ENCODE measurements around the gene FAM89B. TPM values are rescaled to one million over a fixed set of nuclear protein-coding genes. Genes with fewer than 3 reads are reported as not detected.

The FAM89B gene
- total RNA-seq, 4 donors from 2014 or later, result 40.8 to 55.3 (median 44.6) TPM

- Histone ChIP-seq H3K27ac (peak overlapping the region; percentile 75 to 93 (median 88)), H3K9me3 (no peaks in the 10 kb centered on the region), H3K4me3 (peak overlapping the region; percentile 35 to 62 (median 56)), H3K4me1 (peaks cover 0 to 52% (median 23%) of the 10 kb centered on the region in 4 donors), H3K27me3 (no peaks in the 10 kb centered on the region), H3K36me3 (peaks cover 0 to 73% (median 7%) of the 10 kb centered on the region in 3 donors)
- DNase-seq (ENCODE audit: low spot score in 2 of 2), result peak; percentile 87 to 92
- TF ChIP-seq CTCF (IDR thresholded peaks at IDR 0.05) (peak; percentile 78 to 98 (median 86)), EP300 (IDR thresholded peaks at IDR 0.05) (peak; percentile 73 to 79), POLR2A (IDR thresholded peaks at IDR 0.05) (peak in 1 of 2 donors; percentile 61)
- 0 to 1% methylated on average over 19 to 34 of the region's 78 CpGs for WGBS, 2 donors
Measured at GRCh38 chr11:65540290-65541092, 31.8 kb upstream of the FAM89B start.

DNA sequence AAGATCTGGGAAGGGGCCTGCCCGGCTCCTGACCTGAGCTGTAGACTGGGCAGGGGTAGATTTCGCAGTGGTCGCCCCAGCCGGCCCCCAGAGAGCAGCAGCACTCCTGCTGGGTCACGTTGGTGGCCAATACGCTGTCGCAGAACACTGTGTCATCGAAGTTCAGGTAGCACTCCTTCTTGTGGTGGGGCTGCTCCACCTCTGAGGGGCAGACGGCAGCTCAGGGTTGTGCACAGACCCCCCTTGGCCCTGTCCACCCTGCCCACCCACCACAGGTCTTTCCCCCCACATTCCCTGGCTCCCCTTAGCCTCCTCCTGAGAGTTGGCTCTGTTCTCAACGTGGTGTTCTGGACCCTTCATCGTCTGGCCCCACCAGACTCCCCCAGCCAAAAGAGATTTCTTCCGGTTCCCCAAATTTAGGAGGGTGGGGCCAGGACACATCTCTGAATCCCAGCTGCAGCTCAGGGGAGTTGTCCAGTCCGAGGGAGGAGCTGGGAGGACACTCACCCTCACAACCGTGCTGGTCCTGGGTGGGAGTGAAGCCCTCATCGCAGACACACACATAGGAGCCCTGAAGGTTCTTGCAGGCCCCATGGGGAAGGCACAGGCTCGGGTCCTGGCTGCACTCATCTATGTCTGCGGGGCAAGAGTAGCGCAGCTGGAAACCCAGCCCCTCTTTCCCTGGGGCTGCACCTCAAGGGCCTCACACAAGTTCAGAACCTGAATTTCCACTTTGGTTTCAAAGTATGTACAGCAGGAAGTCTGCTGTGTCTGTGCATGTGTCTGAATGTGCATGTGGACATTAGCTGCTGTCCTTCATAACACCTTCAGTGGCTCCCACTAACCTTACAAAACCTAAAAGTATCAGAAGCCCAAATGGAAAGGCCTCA lies 31.0 kb upstream of the FAM89B start:
- Histone ChIP-seq H3K4me1 (peaks cover 0 to 54% (median 24%) of the 10 kb centered on the region in 4 donors), H3K27ac (peak overlapping the region; percentile 75 to 93 (median 88)), H3K9me3 (no peaks in the 10 kb centered on the region), H3K27me3 (no peaks in the 10 kb centered on the region), H3K36me3 (peaks cover 0 to 73% (median 7%) of the 10 kb centered on the region in 3 donors), H3K4me3 (peak overlapping the region; percentile 35 to 62 (median 56))
- 35 to 61% methylated on average over 5 to 10 of the region's 18 CpGs for WGBS, 2 donors
- no peak for TF ChIP-seq POLR2A (IDR thresholded peaks at IDR 0.05)
- peak in 2 of 5 experiments; percentile 49 to 56 for TF ChIP-seq CTCF (IDR thresholded peaks at IDR 0.05)
- DNase-seq (ENCODE audit: low spot score in 2 of 2), result no peak

GRCh38 chr11:65542738-65543390 lies 29.5 kb upstream of the FAM89B start:
- DNase-seq (ENCODE audit: low spot score in 2 of 2), result no peak
- Histone ChIP-seq H3K36me3 (peaks cover 0 to 73% (median 7%) of the 10 kb centered on the region in 3 donors), H3K9me3 (no peaks in the 10 kb centered on the region), H3K4me3 (no peak overlapping the region), H3K27ac (no peak overlapping the region), H3K27me3 (no peaks in the 10 kb centered on the region), H3K4me1 (peaks cover 0 to 55% (median 31%) of the 10 kb centered on the region in 4 donors)
- 83 to 90% methylated on average over 3 of the region's 3 CpGs for WGBS, 2 donors
- TF ChIP-seq EP300 (IDR thresholded peaks at IDR 0.05), result no peak
- TF ChIP-seq POLR2A (IDR thresholded peaks at IDR 0.05), result no peak
- no peak for TF ChIP-seq CTCF (IDR thresholded peaks at IDR 0.05)

- Histone ChIP-seq H3K36me3 (peaks cover 0 to 80% (median 0%) of the 10 kb centered on the region in 3 donors), H3K27me3 (no peaks in the 10 kb centered on the region), H3K9me3 (no peaks in the 10 kb centered on the region), H3K4me1 (peaks cover 0 to 27% (median 19%) of the 10 kb centered on the region in 4 donors), H3K27ac (peak overlapping the region in 2 of 4 donors; percentile 73 to 77), H3K4me3 (no peak overlapping the region)
- no peak for DNase-seq (ENCODE audit: low spot score in 2 of 2)
- TF ChIP-seq CTCF (IDR thresholded peaks at IDR 0.05) (no peak), POLR2A (IDR thresholded peaks at IDR 0.05) (no peak), EP300 (IDR thresholded peaks at IDR 0.05) (no peak)
- whole genome bisulfite sequencing, 2 donors, result 77 to 88% methylated on average over 4 of the region's 4 CpGs
Measured at GRCh38 chr11:65545853-65546216, 26.5 kb upstream of the FAM89B start.

Measured in tibial nerve (tissue), 4 donors.